HepG2 (cell line): ENCODE results near the gene HLF. TPM values are rescaled to one million over a fixed set of nuclear protein-coding genes. Genes with fewer than 3 reads are reported as not detected.

Source experiments
- BRD4 ChIP-seq: sonication (generic); formaldehyde crosslinking; IDR thresholded peaks from 2 replicates; pipeline ENCODE4 v1.4.0; 2020; ENCODE audit warnings: missing genetic modification reagents
- FOSL1 ChIP-seq: sonication (generic); formaldehyde crosslinking; IDR thresholded peaks from 2 replicates; pipeline ENCODE4 v1.9.0; 2021; ENCODE audit warnings: missing genetic modification reagents, borderline replicate concordance
- GABPA ChIP-seq, 2 experiments: IDR thresholded peaks; 2 replicates each; pipeline ENCODE4 v1.6.1; 2011 to 2016; ENCODE audit warnings: low read depth in 2 of 2, low read length in 1 of 2, missing biosample characterization in 1 of 2, missing genetic modification characterization in 1 of 2
- JUN ChIP-seq: sonication (generic); formaldehyde crosslinking; IDR thresholded peaks from 2 replicates; pipeline ENCODE4 v1.4.0; 2020; ENCODE audit warnings: mild to moderate bottlenecking, missing genetic modification reagents
- MATR3 ChIP-seq: sonication (generic); formaldehyde crosslinking; IDR thresholded peaks from 2 replicates; pipeline ENCODE4 v1.4.0; 2020; ENCODE audit warnings: missing genetic modification reagents
- MIER2 ChIP-seq: IDR thresholded peaks from 2 replicates; pipeline ENCODE4 v1.6.1; 2016; ENCODE audit warnings: missing biosample characterization, missing genetic modification reagents
- SNAI1 ChIP-seq: sonication (generic); formaldehyde crosslinking; IDR thresholded peaks from 2 replicates; pipeline ENCODE4 v1.5.0; 2020; ENCODE audit warnings: mild to moderate bottlenecking, missing genetic modification reagents, borderline replicate concordance
- TCF7 ChIP-seq: sonication (generic); IDR thresholded peaks from 2 replicates; pipeline ENCODE4 v1.6.1; 2016; ENCODE audit warnings: antibody characterized with exemption, low read depth
- TOE1 ChIP-seq: sonication (generic); formaldehyde crosslinking; IDR thresholded peaks from 2 replicates; pipeline ENCODE4 v1.4.0; 2020; ENCODE audit warnings: mild to moderate bottlenecking, missing genetic modification reagents
- ZNF10 ChIP-seq: sonication (generic); formaldehyde crosslinking; IDR thresholded peaks from 2 replicates; pipeline ENCODE4 v1.4.0; 2020; ENCODE audit warnings: mild to moderate bottlenecking, low read depth, missing genetic modification reagents, borderline replicate concordance
- ZNF20 ChIP-seq: sonication (generic); formaldehyde crosslinking; IDR thresholded peaks from 2 replicates; pipeline ENCODE4 v1.4.0; 2020; ENCODE audit warnings: mild to moderate bottlenecking, moderate library complexity, missing genetic modification reagents
- ZNF33A ChIP-seq: sonication (generic); formaldehyde crosslinking; IDR thresholded peaks from 2 replicates; pipeline ENCODE4 v1.5.1; 2020; ENCODE audit warnings: missing genetic modification reagents, mild to moderate bottlenecking, moderate library complexity, borderline replicate concordance
- ZNF431 ChIP-seq: sonication (generic); formaldehyde crosslinking; IDR thresholded peaks from 2 replicates; pipeline ENCODE4 v1.9.0; 2022; ENCODE audit warnings: missing genetic modification reagents, low read depth, mild to moderate bottlenecking, borderline replicate concordance
- ZNF543 ChIP-seq: sonication (generic); formaldehyde crosslinking; IDR thresholded peaks from 2 replicates; pipeline ENCODE4 v1.4.0; 2020; ENCODE audit warnings: mild to moderate bottlenecking, missing genetic modification reagents
- ZNF563 ChIP-seq: sonication (generic); formaldehyde crosslinking; IDR thresholded peaks from 2 replicates; pipeline ENCODE4 v1.8.0; 2022; ENCODE audit warnings: mild to moderate bottlenecking, moderate library complexity, missing genetic modification reagents
- ZNF616 ChIP-seq: sonication (generic); formaldehyde crosslinking; IDR thresholded peaks from 2 replicates; pipeline ENCODE4 v1.5.0; 2020; ENCODE audit warnings: low read depth, mild to moderate bottlenecking, missing genetic modification reagents
- ZNF644 ChIP-seq: IDR thresholded peaks from 2 replicates; pipeline ENCODE4 v1.6.1; 2016; ENCODE audit warnings: low read depth
- ZNF772 ChIP-seq: sonication (generic); formaldehyde crosslinking; IDR thresholded peaks from 2 replicates; pipeline ENCODE4 v1.5.0; 2020; ENCODE audit warnings: mild to moderate bottlenecking, missing genetic modification reagents
- ZSCAN22 ChIP-seq: sonication (generic); formaldehyde crosslinking; IDR thresholded peaks from 2 replicates; pipeline ENCODE4 v1.4.0; 2020; ENCODE audit warnings: mild to moderate bottlenecking, missing genetic modification reagents
- polyA plus RNA-seq, 8 experiments: library from polyadenylated mRNA; depleted of rRNA in 3 of 8; stranded (reverse) in 7 of 8; unstranded in 1 of 8; fragments of >200 nt; fragmentation: Illumina TruSeq in 4 of 8; extraction: Trizol in 4 of 8; gene quantifications; 2 replicates each; pipeline versions ENCODE4 v1.2.1 to v1.2.3, GENCODE V29; 2011 to 2016; ENCODE audit warnings: low read depth in 4 of 8, missing spikeins in 1 of 8, mixed read lengths in 1 of 8; ENCODE audit not compliant: insufficient read depth in 1 of 8
- total RNA-seq, 5 experiments: library from RNA; depleted of rRNA; stranded (reverse); fragments of >200 nt; fragmentation: Illumina TruSeq; extraction: Trizol; gene quantifications; 2 replicates each; pipeline ENCODE4 v1.2.3, GENCODE V29; 2016; ENCODE audit warnings: low read depth in 1 of 5
- TF ChIP-seq, protein P1 (sequence below): sonication (generic); formaldehyde crosslinking; IDR thresholded peaks from 2 replicates; pipeline ENCODE4 v1.8.1; 2022; ENCODE audit warnings: mild to moderate bottlenecking, missing genetic modification reagents
- TF ChIP-seq, protein P2 (sequence below): sonication (generic); formaldehyde crosslinking; IDR thresholded peaks from 2 replicates; pipeline ENCODE4 v1.5.0; 2020; ENCODE audit warnings: missing genetic modification reagents
- TF ChIP-seq, protein P3 (sequence below): sonication (generic); formaldehyde crosslinking; conservative IDR thresholded peaks from 2 replicates; pipeline ENCODE4 v1.8.0; 2022; ENCODE audit warnings: missing genetic modification reagents
- TF ChIP-seq, protein P4 (sequence below): sonication (generic); formaldehyde crosslinking; IDR thresholded peaks from 2 replicates; pipeline ENCODE4 v1.9.0; 2022; ENCODE audit warnings: missing genetic modification reagents, mild to moderate bottlenecking, borderline replicate concordance
- TF ChIP-seq, protein P5 (sequence below): sonication (generic); formaldehyde crosslinking; IDR thresholded peaks from 2 replicates; pipeline ENCODE4 v1.5.1; 2020; ENCODE audit warnings: mild to moderate bottlenecking, missing genetic modification reagents, borderline replicate concordance

Gene HLF
- total and polyA plus RNA-seq, 2 of the 13 experiments (the other 11 are each of a cell fraction or from before 2014, with no cell fraction given) = 202 to 346 TPM

DNA sequence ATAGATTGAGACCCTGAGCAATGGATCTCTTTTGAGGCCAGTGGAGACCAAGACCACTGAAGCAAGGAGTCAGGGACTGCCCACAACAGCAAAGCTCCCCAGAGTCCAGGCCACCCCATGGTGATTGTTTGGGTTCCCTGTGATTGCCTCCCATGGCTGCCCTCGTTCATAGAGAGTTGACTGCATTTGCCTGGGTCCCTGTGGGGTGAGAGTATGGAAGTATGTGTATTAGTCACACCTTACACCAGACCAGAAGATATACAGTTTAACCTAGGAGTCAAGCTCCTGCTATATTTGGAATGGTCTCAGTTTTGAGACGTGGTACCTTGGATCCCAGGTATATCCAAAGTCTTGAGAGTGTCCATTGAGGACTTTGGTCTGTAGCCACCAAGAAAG lies 20.2 kb downstream of the HLF start (continued):
- TF ChIP-seq, protein P1, sequence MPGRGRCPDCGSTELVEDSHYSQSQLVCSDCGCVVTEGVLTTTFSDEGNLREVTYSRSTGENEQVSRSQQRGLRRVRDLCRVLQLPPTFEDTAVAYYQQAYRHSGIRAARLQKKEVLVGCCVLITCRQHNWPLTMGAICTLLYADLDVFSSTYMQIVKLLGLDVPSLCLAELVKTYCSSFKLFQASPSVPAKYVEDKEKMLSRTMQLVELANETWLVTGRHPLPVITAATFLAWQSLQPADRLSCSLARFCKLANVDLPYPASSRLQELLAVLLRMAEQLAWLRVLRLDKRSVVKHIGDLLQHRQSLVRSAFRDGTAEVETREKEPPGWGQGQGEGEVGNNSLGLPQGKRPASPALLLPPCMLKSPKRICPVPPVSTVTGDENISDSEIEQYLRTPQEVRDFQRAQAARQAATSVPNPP (CRISPR knock-in tag) = no peak
- TF ChIP-seq MIER2 (CRISPR knock-in tag) = no peak
- no peak for TF ChIP-seq ZNF431
- no peak for TF ChIP-seq GABPA (IDR thresholded peaks at IDR 0.05; ENCODE audit: low read depth, low read length)
- TF ChIP-seq GABPA (CRISPR knock-in tag; IDR thresholded peaks at IDR 0.05; ENCODE audit: low read depth) = no peak
- TF ChIP-seq ZNF563 (CRISPR knock-in tag) = no peak
- TF ChIP-seq ZNF10 = no peak
- TF ChIP-seq, protein P2, sequence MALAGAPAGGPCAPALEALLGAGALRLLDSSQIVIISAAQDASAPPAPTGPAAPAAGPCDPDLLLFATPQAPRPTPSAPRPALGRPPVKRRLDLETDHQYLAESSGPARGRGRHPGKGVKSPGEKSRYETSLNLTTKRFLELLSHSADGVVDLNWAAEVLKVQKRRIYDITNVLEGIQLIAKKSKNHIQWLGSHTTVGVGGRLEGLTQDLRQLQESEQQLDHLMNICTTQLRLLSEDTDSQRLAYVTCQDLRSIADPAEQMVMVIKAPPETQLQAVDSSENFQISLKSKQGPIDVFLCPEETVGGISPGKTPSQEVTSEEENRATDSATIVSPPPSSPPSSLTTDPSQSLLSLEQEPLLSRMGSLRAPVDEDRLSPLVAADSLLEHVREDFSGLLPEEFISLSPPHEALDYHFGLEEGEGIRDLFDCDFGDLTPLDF (CRISPR knock-in tag) = 0 out of 2 replicates have a peak, but pooled peaks have one; percentile 49
- TF ChIP-seq, protein P3, sequence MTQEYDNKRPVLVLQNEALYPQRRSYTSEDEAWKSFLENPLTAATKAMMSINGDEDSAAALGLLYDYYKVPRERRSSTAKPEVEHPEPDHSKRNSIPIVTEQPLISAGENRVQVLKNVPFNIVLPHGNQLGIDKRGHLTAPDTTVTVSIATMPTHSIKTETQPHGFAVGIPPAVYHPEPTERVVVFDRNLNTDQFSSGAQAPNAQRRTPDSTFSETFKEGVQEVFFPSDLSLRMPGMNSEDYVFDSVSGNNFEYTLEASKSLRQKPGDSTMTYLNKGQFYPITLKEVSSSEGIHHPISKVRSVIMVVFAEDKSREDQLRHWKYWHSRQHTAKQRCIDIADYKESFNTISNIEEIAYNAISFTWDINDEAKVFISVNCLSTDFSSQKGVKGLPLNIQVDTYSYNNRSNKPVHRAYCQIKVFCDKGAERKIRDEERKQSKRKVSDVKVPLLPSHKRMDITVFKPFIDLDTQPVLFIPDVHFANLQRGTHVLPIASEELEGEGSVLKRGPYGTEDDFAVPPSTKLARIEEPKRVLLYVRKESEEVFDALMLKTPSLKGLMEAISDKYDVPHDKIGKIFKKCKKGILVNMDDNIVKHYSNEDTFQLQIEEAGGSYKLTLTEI (CRISPR knock-in tag) = no peak
- TF ChIP-seq ZNF772 (CRISPR knock-in tag) = no peak
- TF ChIP-seq MATR3 (CRISPR knock-in tag) = no peak
- peak; percentile 34; the same call in 1 of the 2 replicates for TF ChIP-seq FOSL1 (CRISPR knock-in tag)
- no peak for TF ChIP-seq TCF7
- no peak for TF ChIP-seq ZNF616 (CRISPR knock-in tag)
- TF ChIP-seq SNAI1 (CRISPR knock-in tag) = no peak
- TF ChIP-seq, protein P4, sequence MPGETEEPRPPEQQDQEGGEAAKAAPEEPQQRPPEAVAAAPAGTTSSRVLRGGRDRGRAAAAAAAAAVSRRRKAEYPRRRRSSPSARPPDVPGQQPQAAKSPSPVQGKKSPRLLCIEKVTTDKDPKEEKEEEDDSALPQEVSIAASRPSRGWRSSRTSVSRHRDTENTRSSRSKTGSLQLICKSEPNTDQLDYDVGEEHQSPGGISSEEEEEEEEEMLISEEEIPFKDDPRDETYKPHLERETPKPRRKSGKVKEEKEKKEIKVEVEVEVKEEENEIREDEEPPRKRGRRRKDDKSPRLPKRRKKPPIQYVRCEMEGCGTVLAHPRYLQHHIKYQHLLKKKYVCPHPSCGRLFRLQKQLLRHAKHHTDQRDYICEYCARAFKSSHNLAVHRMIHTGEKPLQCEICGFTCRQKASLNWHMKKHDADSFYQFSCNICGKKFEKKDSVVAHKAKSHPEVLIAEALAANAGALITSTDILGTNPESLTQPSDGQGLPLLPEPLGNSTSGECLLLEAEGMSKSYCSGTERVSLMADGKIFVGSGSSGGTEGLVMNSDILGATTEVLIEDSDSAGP (CRISPR knock-in tag) = no peak; the same call in 1 of the 2 replicates
- TF ChIP-seq ZNF20 (CRISPR knock-in tag) = no peak
- TF ChIP-seq, protein P5, sequence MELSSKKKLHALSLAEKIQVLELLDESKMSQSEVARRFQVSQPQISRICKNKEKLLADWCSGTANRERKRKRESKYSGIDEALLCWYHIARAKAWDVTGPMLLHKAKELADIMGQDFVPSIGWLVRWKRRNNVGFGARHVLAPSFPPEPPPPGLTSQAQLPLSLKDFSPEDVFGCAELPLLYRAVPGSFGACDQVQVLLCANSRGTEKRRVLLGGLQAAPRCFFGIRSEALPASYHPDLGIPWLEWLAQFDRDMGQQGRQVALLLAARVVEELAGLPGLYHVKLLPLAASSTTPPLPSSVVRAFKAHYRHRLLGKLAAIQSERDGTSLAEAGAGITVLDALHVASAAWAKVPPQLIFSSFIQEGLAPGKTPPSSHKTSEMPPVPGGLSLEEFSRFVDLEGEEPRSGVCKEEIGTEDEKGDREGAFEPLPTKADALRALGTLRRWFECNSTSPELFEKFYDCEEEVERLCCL (CRISPR knock-in tag) = no peak
- TF ChIP-seq BRD4 = no peak
- no peak for TF ChIP-seq ZNF33A (CRISPR knock-in tag)
- no peak for TF ChIP-seq TOE1
- no peak for TF ChIP-seq ZNF543 (CRISPR knock-in tag)
- TF ChIP-seq JUN = no peak
- TF ChIP-seq ZSCAN22 = no peak
- no peak for TF ChIP-seq ZNF644 (CRISPR knock-in tag)
